ENCODE data around the gene SCYGR7.

DNA sequence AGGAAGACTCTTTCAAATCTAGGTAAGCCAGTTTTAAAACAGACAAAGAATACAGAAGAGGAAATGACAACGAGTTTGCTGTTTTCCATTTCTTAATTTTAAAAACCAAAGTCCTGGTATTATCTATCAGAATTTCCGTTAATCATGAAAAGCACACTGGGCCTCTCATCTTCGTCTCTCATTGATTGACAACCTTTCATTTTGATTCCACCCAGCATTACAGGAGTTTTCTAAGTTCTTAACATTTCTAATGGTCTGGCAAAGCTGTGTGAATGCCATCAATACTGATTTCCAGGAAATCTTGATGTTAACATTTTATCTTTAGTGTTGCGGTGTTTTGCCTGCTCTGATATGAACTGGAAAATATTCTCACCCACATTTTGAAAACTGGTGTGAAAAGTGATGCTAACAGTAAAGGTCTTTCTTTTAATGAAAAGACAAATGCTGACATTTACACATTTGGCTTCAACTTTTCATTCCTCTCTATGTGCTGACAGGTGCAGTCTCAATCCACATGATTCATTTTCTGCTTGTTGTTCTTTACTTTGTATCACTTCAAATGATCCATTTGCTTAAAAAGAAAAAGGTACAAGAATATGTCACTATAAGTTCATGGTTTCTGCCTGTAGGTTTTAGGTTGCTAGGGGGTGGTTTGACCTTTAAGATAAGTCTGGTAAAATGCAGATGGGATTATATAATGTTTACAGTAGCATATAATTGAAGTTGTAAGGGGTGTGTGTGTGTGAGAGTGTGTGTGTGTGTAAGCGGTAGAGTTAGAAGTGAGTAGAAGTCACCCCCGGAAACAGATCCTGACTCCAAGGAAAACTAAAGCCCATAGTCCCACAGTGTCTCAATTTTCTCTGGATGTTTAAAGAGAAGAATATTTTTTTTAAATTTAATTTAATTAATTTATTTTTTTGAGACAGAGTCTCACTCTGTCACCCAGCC, 47.0 kb downstream of the SCYGR7 start:
- TF ChIP-seq, protein P1, sequence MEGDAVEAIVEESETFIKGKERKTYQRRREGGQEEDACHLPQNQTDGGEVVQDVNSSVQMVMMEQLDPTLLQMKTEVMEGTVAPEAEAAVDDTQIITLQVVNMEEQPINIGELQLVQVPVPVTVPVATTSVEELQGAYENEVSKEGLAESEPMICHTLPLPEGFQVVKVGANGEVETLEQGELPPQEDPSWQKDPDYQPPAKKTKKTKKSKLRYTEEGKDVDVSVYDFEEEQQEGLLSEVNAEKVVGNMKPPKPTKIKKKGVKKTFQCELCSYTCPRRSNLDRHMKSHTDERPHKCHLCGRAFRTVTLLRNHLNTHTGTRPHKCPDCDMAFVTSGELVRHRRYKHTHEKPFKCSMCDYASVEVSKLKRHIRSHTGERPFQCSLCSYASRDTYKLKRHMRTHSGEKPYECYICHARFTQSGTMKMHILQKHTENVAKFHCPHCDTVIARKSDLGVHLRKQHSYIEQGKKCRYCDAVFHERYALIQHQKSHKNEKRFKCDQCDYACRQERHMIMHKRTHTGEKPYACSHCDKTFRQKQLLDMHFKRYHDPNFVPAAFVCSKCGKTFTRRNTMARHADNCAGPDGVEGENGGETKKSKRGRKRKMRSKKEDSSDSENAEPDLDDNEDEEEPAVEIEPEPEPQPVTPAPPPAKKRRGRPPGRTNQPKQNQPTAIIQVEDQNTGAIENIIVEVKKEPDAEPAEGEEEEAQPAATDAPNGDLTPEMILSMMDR (IDR thresholded peaks at IDR 0.05) = no peak
- TF ChIP-seq ZFX (IDR thresholded peaks at IDR 0.05; ENCODE audit: borderline replicate concordance) = no peak

Data from 22Rv1 (cell line).